ENCODE results near the gene POFUT2. TPM values are rescaled to one million over a fixed set of nuclear protein-coding genes. Genes with fewer than 3 reads are reported as not detected.

The POFUT2 gene
- total RNA-seq, 1 experiment from 2014 or later: 28.2 TPM

DNA sequence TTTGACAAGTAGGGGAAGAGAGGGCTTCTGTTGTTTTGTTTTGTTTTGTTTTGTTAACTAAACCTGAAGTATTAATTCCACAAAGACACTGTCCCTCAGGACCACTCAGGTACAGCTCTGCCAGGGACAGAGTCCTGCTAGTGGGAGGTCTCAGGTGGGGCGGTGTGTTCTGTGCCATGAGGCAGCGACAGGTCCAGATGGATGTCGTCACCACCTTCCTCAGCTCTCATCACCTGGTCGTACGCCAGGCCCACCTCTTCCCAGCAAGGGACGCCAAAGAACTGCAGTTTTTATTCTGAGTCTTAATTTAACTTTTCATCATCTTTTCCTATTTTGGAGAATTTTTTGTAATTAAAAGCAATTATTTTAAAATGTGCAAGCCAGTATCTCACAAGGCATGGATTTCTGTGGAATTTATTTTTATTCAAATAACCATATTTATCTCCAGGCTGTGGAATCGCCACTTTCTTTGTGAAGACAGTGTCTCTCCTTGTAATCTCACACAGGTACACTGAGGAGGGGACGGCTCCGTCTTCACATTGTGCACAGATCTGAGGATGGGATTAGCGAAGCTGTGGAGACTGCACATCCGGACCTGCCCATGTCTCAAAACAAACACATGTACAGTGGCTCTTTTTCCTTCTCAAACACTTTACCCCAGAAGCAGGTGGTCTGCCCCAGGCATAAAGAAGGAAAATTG, 62.5 kb downstream of the POFUT2 start:
- no TSS peak for BruUV-seq (replicated peaks)
- Histone ChIP-seq H3K9me2 (replicated peaks; ENCODE audit: low read length) (no peaks in the 10 kb centered on the region), H3K79me2 (ENCODE audit: low read length) (no peaks in the 10 kb centered on the region), H2AFZ (ENCODE audit: low read length) (no peak overlapping the region), H3K4me2 (ENCODE audit: low read length) (no peak overlapping the region), H3F3A (ENCODE audit: low read length, unreplicated experiment) (no peaks in the 10 kb centered on the region), H3K4me1 (ENCODE audit: insufficient read depth, low read length) (peaks cover 29% of the 10 kb centered on the region), H4K20me1 (ENCODE audit: low read length) (no peaks in the 10 kb centered on the region), H3K9ac (ENCODE audit: low read length) (no peak overlapping the region), H3K4me3 (ENCODE audit: low read length) (no peak overlapping the region), H3K27me3 (ENCODE audit: low read length) (no peaks in the 10 kb centered on the region), H3K27ac (ENCODE audit: low read length) (no peak overlapping the region), H3K36me3 (ENCODE audit: low read depth, low read length) (no peaks in the 10 kb centered on the region), H3K9me3 (ENCODE audit: low read length) (no peaks in the 10 kb centered on the region)
- POLR2A ChIA-PET (ENCODE audit: unreplicated experiment): no interaction called here
- CTCF ChIA-PET: no interaction called here
- TF ChIP-seq EZH2 (IDR thresholded peaks at IDR 0.05; ENCODE audit: low read length, unreplicated experiment) (no peak), EZH2phosphoT487 (IDR thresholded peaks at IDR 0.05; ENCODE audit: borderline replicate concordance, low read length) (no peak)
- TF ChIP-seq, protein P1, sequence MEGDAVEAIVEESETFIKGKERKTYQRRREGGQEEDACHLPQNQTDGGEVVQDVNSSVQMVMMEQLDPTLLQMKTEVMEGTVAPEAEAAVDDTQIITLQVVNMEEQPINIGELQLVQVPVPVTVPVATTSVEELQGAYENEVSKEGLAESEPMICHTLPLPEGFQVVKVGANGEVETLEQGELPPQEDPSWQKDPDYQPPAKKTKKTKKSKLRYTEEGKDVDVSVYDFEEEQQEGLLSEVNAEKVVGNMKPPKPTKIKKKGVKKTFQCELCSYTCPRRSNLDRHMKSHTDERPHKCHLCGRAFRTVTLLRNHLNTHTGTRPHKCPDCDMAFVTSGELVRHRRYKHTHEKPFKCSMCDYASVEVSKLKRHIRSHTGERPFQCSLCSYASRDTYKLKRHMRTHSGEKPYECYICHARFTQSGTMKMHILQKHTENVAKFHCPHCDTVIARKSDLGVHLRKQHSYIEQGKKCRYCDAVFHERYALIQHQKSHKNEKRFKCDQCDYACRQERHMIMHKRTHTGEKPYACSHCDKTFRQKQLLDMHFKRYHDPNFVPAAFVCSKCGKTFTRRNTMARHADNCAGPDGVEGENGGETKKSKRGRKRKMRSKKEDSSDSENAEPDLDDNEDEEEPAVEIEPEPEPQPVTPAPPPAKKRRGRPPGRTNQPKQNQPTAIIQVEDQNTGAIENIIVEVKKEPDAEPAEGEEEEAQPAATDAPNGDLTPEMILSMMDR (conservative IDR thresholded peaks at IDR 0.05; ENCODE audit: low read depth, low read length): no peak
- intact Hi-C loops (cut with micrococcal nuclease): loop anchor here (5.0 kb wide), 1 partner anchor 83 kb away; no protein-coding TSS in a partner anchor
- no peak for ATAC-seq
- no peak for DNase-seq

DNA sequence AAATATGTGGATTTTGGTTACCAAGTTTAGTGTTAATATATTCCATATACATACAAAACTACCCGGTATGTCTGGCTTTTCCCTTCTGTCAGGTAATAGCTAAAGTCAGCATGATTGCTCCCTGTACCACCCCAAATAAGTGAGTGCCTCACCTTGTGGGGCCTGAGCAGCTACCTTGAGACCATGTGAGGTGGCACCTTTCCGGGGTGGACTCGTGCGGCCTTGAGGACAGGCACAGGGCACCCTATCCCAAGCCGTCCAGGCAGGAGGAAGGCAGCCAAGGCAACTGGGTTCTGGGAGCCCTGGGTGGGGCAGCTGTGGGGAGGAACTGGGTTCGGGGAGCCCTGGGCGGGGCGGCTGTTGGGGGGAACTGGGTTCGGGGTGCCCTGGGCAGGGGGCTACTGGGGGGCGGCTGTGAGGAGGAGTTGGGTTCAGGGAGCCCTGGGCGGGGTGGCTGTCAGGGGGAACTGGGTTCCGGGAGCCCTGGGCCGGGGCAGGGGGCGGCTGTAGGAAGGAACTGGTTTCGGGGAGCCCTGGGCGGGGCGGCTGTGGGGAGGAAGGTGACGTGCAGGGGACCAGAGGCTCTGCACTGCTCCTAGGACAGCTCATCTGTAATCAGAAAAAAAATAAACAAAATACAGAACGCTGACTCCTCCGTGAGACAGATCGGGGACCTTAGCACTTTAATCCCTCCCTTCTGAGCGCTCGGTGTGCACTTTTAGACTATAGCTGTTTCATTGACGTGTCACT, 63.3 kb downstream of the POFUT2 start:
- Histone ChIP-seq H3K4me3 (ENCODE audit: low read length) (no peak overlapping the region), H3K4me2 (ENCODE audit: low read length) (no peak overlapping the region), H2AFZ (ENCODE audit: low read length) (no peak overlapping the region), H3K79me2 (ENCODE audit: low read length) (no peaks in the 10 kb centered on the region), H3K4me1 (ENCODE audit: insufficient read depth, low read length) (peaks cover 29% of the 10 kb centered on the region), H3K27ac (ENCODE audit: low read length) (no peak overlapping the region), H3K9ac (ENCODE audit: low read length) (no peak overlapping the region), H3K36me3 (ENCODE audit: low read depth, low read length) (no peaks in the 10 kb centered on the region), H4K20me1 (ENCODE audit: low read length) (no peaks in the 10 kb centered on the region), H3K9me2 (replicated peaks; ENCODE audit: low read length) (no peaks in the 10 kb centered on the region), H3K9me3 (ENCODE audit: low read length) (no peaks in the 10 kb centered on the region), H3F3A (ENCODE audit: low read length, unreplicated experiment) (no peaks in the 10 kb centered on the region), H3K27me3 (ENCODE audit: low read length) (no peaks in the 10 kb centered on the region)
- ChIA-PET CTCF (no interaction called here), POLR2A (ENCODE audit: unreplicated experiment) (no interaction called here)
- ATAC-seq: no peak
- no peak for TF ChIP-seq EZH2 (IDR thresholded peaks at IDR 0.05; ENCODE audit: low read length, unreplicated experiment)
- TF ChIP-seq, protein P1 (conservative IDR thresholded peaks at IDR 0.05; ENCODE audit: low read depth, low read length): no peak
- no peak for TF ChIP-seq EZH2phosphoT487 (IDR thresholded peaks at IDR 0.05; ENCODE audit: borderline replicate concordance, low read length)
- intact Hi-C loops (cut with micrococcal nuclease): no loop called here
- BruUV-seq (replicated peaks): no TSS peak
- DNase-seq: no peak

All from PC-3 (cell line).